ENCODE results near the gene KRTDAP. TPM values are rescaled to one million over a fixed set of nuclear protein-coding genes. Genes with fewer than 3 reads are reported as not detected.

Gene KRTDAP
- total RNA-seq, 2 experiments from 2014 or later, result not detected

- DNase-seq, result no peak
- Mint-ChIP-seq H3K4me1 (peaks cover 20% of the 10 kb centered on the region), H3K27ac (peak overlapping the region; percentile 26), H3K27me3 (peaks cover 33% of the 10 kb centered on the region), H3K9me3 (no peaks in the 10 kb centered on the region), H3K4me3 (no peak overlapping the region), H3K36me3 (ENCODE audit: low read depth) (no peaks in the 10 kb centered on the region)
- POLR2A ChIA-PET, result interaction anchor here (3.2 kb wide), 1 partner anchor 25 kb away, joined by 10 read pairs; no protein-coding TSS in a partner anchor
- CTCF ChIA-PET, result no interaction called here
Observed at GRCh38 chr19:35437406-35437951, 52.8 kb downstream of the KRTDAP start.

Other genes starting within 250 kb of the KRTDAP start
- gene LSR, start 241.5 kb downstream of the KRTDAP start, total RNA-seq, result 10 to 100 TPM; 13.2 to 13.3 TPM
- 100 to 1,000 TPM; 164 to 172 TPM for gene USF2, start 221.5 kb downstream of the KRTDAP start, total RNA-seq
- under 1 TPM; 0.38 to 0.43 TPM for gene HAMP, start 207.9 kb downstream of the KRTDAP start, total RNA-seq
- gene MAG, start 198.3 kb downstream of the KRTDAP start, total RNA-seq, result not detected
- gene CD22, start 161.3 kb downstream of the KRTDAP start, total RNA-seq, result under 1 TPM; 0.63 to 0.76 TPM
- not detected for gene FFAR1, start 142.6 kb downstream of the KRTDAP start, total RNA-seq
- under 1 TPM; 0.63 to 0.78 TPM for gene FFAR3, start 132.0 kb downstream of the KRTDAP start, total RNA-seq
- gene GPR42, start 119.4 kb downstream of the KRTDAP start, total RNA-seq, result under 1 TPM in 1 of 2 experiments, not detected in 1; 0.13 TPM
- not detected for gene FFAR2, start 42.2 kb downstream of the KRTDAP start, total RNA-seq
- gene DMKN, start 23.2 kb upstream of the KRTDAP start, total RNA-seq, result not detected
- not detected for gene SBSN, start 37.8 kb upstream of the KRTDAP start, total RNA-seq
- not detected for gene GAPDHS, start 43.0 kb upstream of the KRTDAP start, total RNA-seq
- gene TMEM147, start 55.2 kb upstream of the KRTDAP start, total RNA-seq, result 10 to 100 TPM; 39.6 to 47.4 TPM
- not detected for gene ATP4A, start 73.2 kb upstream of the KRTDAP start, total RNA-seq
- gene PMIS2, start 95.7 kb upstream of the KRTDAP start, total RNA-seq, result not detected
- 10 to 100 TPM; 45.3 to 46.5 TPM for gene HAUS5, start 122.3 kb upstream of the KRTDAP start, total RNA-seq
- gene RBM42, start 138.6 kb upstream of the KRTDAP start, total RNA-seq, result 100 to 1,000 TPM in 1 of 2 experiments, 10 to 100 TPM in 1; 99.5 to 102 TPM
- gene ETV2, start 151.3 kb upstream of the KRTDAP start, total RNA-seq, result under 1 TPM; 0.65 to 0.96 TPM
- 100 to 1,000 TPM; 440 to 442 TPM for gene COX6B1, start 157.9 kb upstream of the KRTDAP start, total RNA-seq
- gene UPK1A, start 176.1 kb upstream of the KRTDAP start, total RNA-seq, result under 1 TPM; 0.65 to 0.86 TPM
- gene ZBTB32, start 214.1 kb upstream of the KRTDAP start, total RNA-seq, result 10 to 100 TPM; 94.8 to 96.2 TPM
- gene KMT2B, start 227.5 kb upstream of the KRTDAP start, total RNA-seq, result 10 to 100 TPM; 57.3 to 57.5 TPM